ENCODE measurements around the gene BMP6. TPM values are rescaled to one million over a fixed set of nuclear protein-coding genes. Genes with fewer than 3 reads are reported as not detected.
"Not testable (repeated sequence)": the region's sequence is repeated elsewhere in the genome, so short reads cannot be mapped to it uniquely, and the experiment has no call there.

BMP6 gene
- total RNA-seq, 2 experiments from 2014 or later = 0.38 to 1.1 TPM

DNA sequence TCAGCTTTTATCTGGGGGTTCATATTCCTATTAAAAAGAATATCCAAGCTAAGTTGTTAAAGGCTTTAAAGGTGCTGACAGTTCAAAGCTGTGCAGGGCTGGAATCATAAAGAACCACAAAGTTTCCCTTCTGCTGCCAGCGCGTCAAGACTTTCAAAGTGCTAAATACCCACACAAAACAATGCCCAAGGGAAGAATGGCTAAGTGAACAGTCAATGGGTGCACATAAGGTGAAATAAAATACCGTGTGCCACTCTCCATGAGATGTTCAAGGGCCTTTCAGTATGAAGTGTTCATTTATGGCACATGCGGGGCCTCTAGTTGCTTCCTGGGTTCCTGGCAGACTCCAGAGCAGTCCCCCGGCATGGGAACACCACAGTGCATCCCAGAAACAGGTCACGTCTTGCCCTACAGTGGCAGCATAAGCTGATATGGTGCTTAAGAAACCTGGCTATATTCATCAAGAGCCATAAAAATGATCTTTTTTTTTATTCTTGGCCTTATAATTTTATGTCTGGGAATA lies 170.6 kb downstream of the BMP6 start:
- Histone ChIP-seq H3K9me3 (ENCODE audit: low read length) (no peaks in the 10 kb centered on the region), H3K27ac (ENCODE audit: low read depth, low read length, poor library complexity, severe bottlenecking) (no peak overlapping the region), H3K4me2 (ENCODE audit: low read length) (no peak overlapping the region), H3K4me3 (ENCODE audit: low read depth, low read length, poor library complexity, severe bottlenecking) (no peak overlapping the region), H3K36me3 (ENCODE audit: insufficient read depth, low read length) (peaks cover 100% of the 10 kb centered on the region), H3K4me1 (ENCODE audit: insufficient read depth, low read length, poor library complexity, severe bottlenecking) (peaks cover 47% of the 10 kb centered on the region), H3K79me2 (ENCODE audit: insufficient read depth, low read depth, low read length) (peaks cover 41% of the 10 kb centered on the region), H2AFZ (ENCODE audit: low read length) (no peak overlapping the region), H3K9me2 (ENCODE audit: insufficient read depth, low read length) (no peaks in the 10 kb centered on the region), H4K20me1 (ENCODE audit: insufficient read depth, low read length) (peaks cover 19% of the 10 kb centered on the region; the same call in 1 of the 2 replicates)
- POLR2A ChIA-PET = interaction anchor here (0.6 to 5.3 kb wide), 5 partner anchors 17 to 191 kb away, joined by 3 to 39 read pairs (median 4); no protein-coding TSS in a partner anchor
- TF ChIP-seq, protein P1, sequence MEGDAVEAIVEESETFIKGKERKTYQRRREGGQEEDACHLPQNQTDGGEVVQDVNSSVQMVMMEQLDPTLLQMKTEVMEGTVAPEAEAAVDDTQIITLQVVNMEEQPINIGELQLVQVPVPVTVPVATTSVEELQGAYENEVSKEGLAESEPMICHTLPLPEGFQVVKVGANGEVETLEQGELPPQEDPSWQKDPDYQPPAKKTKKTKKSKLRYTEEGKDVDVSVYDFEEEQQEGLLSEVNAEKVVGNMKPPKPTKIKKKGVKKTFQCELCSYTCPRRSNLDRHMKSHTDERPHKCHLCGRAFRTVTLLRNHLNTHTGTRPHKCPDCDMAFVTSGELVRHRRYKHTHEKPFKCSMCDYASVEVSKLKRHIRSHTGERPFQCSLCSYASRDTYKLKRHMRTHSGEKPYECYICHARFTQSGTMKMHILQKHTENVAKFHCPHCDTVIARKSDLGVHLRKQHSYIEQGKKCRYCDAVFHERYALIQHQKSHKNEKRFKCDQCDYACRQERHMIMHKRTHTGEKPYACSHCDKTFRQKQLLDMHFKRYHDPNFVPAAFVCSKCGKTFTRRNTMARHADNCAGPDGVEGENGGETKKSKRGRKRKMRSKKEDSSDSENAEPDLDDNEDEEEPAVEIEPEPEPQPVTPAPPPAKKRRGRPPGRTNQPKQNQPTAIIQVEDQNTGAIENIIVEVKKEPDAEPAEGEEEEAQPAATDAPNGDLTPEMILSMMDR (conservative IDR thresholded peaks at IDR 0.05; ENCODE audit: low read length) = no peak
- no peak for TF ChIP-seq EZH2phosphoT487 (IDR thresholded peaks at IDR 0.05; ENCODE audit: borderline replicate concordance, low read depth, low read length)
- no peak for DNase-seq (ENCODE audit: low spot score)
- CTCF ChIA-PET (ENCODE audit: unreplicated experiment) = interaction anchor here (1.7 kb wide), 1 partner anchor 96 kb away, joined by 4 read pairs; no protein-coding TSS in a partner anchor
- intact Hi-C loops (cut with micrococcal nuclease; ENCODE audit: unreplicated experiment) = loop anchor here (5.0 kb wide), 1 partner anchor 166 kb away; the partner anchor contains the start of gene BLOC1S5
- no TSS peak for BruUV-seq (replicated peaks)

DNA sequence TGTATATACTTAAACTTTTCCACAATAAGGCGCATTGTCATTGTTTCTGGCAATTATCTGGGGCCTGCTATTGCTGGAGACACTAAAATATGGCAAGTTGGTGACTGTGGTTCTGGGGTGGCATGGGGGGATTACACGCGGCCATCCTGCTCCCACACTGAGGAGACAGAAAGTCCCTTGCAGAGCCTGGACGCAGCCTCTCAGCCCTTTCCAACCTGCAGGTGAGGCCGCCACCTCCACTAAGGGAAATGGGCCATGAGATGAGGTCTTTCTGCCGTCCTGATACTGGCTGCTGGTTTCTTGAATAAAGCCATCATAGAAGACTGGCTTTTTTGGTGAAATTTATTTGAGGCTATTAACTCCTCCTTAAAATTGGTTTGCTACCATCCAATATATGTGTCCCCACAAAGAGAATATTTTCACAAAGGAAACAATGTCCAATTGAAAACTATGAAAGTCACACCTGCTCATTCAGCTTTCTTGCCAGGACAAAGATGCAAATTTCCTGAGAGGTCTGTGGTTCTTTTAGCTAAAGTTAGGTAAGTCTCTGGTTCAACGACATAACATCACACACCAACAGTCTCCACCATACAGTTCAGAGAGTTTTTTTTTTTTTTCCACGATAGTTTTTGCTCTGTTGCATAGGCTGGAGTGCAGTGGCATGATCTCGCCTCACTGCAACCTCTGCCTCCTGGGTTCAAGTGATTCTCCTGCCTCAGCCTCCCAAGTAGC lies 171.7 kb downstream of the BMP6 start:
- intact Hi-C loops (cut with micrococcal nuclease; ENCODE audit: unreplicated experiment) = loop anchor here (2.0 to 5.0 kb wide), 2 partner anchors 165 to 173 kb away; partner anchors contain the start of gene BLOC1S5
- no peak overlapping the region for H2AFZ ChIP-seq (ENCODE audit: low read length)
- no peaks in the 10 kb centered on the region for H3K9me2 ChIP-seq (ENCODE audit: insufficient read depth, low read length)
- TF ChIP-seq, protein P1 (conservative IDR thresholded peaks at IDR 0.05; ENCODE audit: low read length) = no peak
- TF ChIP-seq EZH2phosphoT487 (IDR thresholded peaks at IDR 0.05; ENCODE audit: borderline replicate concordance, low read depth, low read length) = no peak
- peak; percentile 66 for DNase-seq (ENCODE audit: low spot score)
- H4K20me1 ChIP-seq (ENCODE audit: insufficient read depth, low read length) = peaks cover 19% of the 10 kb centered on the region; the same call in 1 of the 2 replicates
- peaks cover 100% of the 10 kb centered on the region for H3K36me3 ChIP-seq (ENCODE audit: insufficient read depth, low read length)
- POLR2A ChIA-PET = interaction anchor here (0.6 to 5.3 kb wide), 11 partner anchors 9 to 1083 kb away, joined by 3 to 39 read pairs (median 3); no protein-coding TSS in a partner anchor
- TSS peak; percentile 9 for BruUV-seq (replicated peaks)
- H3K4me3 ChIP-seq (ENCODE audit: low read depth, low read length, poor library complexity, severe bottlenecking) = peak overlapping the region; percentile 24
- H3K79me2 ChIP-seq (ENCODE audit: insufficient read depth, low read depth, low read length) = peaks cover 45% of the 10 kb centered on the region
- CTCF ChIA-PET (ENCODE audit: unreplicated experiment) = interaction anchor here (1.5 to 1.7 kb wide), 2 partner anchors 95 to 176 kb away, joined by 4 read pairs; no protein-coding TSS in a partner anchor
- peaks cover 58% of the 10 kb centered on the region for H3K4me1 ChIP-seq (ENCODE audit: insufficient read depth, low read length, poor library complexity, severe bottlenecking)
- H3K27ac ChIP-seq (ENCODE audit: low read depth, low read length, poor library complexity, severe bottlenecking) = peak overlapping the region; percentile 78
- H3K4me2 ChIP-seq (ENCODE audit: low read length) = peak overlapping the region; percentile 58
- no peaks in the 10 kb centered on the region for H3K9me3 ChIP-seq (ENCODE audit: low read length)

DNA sequence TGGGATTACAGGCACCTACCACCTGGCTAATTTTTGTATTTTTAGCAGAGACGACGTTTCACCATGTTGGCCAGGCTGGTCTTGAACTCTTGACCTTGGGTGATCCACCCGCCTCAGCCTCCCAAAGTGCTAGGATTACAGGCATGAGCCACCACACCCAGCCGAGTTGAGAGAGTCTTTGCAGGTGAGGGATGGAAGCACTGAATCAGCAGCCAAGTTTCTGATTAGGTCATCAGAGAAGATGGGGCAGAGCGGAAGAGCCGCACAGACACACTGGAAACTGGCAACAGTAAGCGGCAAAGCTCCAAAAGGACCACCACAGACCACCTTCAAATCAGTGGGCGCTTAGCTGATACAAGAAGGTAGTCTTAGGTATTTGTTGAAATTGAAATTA lies 172.3 kb downstream of the BMP6 start:
- ChIA-PET POLR2A (interaction anchor here (0.6 to 5.3 kb wide), 9 partner anchors 8 to 1083 kb away, joined by 3 to 39 read pairs (median 3); no protein-coding TSS in a partner anchor), CTCF (ENCODE audit: unreplicated experiment) (interaction anchor here (1.5 to 1.7 kb wide), 2 partner anchors 94 to 176 kb away, joined by 4 read pairs; no protein-coding TSS in a partner anchor)
- H3K9me2 ChIP-seq (ENCODE audit: insufficient read depth, low read length); H2AFZ ChIP-seq (ENCODE audit: low read length); BruUV-seq (replicated peaks); H3K9me3 ChIP-seq (ENCODE audit: low read length); DNase-seq (ENCODE audit: low spot score): not testable (repeated sequence)
- Histone ChIP-seq H3K36me3 (ENCODE audit: insufficient read depth, low read length) (peaks cover 100% of the 10 kb centered on the region), H4K20me1 (ENCODE audit: insufficient read depth, low read length) (peaks cover 22% of the 10 kb centered on the region; the same call in 1 of the 2 replicates), H3K4me1 (ENCODE audit: insufficient read depth, low read length, poor library complexity, severe bottlenecking) (peaks cover 64% of the 10 kb centered on the region), H3K27ac (ENCODE audit: low read depth, low read length, poor library complexity, severe bottlenecking) (peak overlapping the region; percentile 78), H3K4me3 (ENCODE audit: low read depth, low read length, poor library complexity, severe bottlenecking) (peak overlapping the region; percentile 24), H3K4me2 (ENCODE audit: low read length) (peak overlapping the region; percentile 58), H3K79me2 (ENCODE audit: insufficient read depth, low read depth, low read length) (peaks cover 45% of the 10 kb centered on the region)
- intact Hi-C loops (cut with micrococcal nuclease; ENCODE audit: unreplicated experiment) = loop anchor here (2.0 to 5.0 kb wide), 2 partner anchors 164 to 173 kb away; partner anchors contain the start of gene BLOC1S5

Measured in OCI-LY7 (cell line).